GM21381 (cell line): Measurements from ENCODE around the gene ISOC2.
A peak's percentile ranks its signal among the peaks of the same experiment; 100 is the strongest.
"Not testable (repeated sequence)": the region's sequence is repeated elsewhere in the genome, so short reads cannot be mapped to it uniquely, and the experiment has no call there.

ENCODE experiments used
- ATAC-seq: cut with Tn5 transposase; IDR thresholded peaks from one replicate; pipeline ENCODE4 v1.9.1; 2021; ENCODE audit warnings: mild to moderate bottlenecking, moderate library complexity; ENCODE audit not compliant: unreplicated experiment

ISOC2 gene

GRCh38 chr19:55461259-55461973, at the start of gene ISOC2:
Gene ISOC2, minus strand, starts transcription at chr19:55461642. Its CDS starts 5,156 bp downstream, at chr19:55456486.
- ATAC-seq, result peak; percentile 92

DNA sequence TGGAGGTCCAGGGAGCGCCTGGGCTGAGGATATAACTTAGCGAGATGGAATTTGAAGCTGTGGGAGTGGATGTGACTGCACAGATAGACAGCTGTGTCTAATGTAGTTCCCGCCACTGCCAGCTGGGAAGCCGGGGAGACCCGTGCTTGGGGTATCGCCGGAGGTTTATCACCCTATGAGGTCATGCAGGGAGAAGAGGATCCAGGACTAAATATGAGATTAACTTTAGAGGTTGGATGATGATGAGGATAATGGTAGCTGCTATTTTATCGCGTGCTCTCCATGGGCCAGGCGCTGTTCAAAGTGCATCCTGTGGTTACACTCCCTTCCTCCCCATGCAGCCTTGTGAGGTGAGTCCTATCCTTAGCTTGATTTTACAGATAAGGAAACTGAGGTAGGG, 46.7 kb upstream of the ISOC2 start:
- ATAC-seq, result no peak

DNA sequence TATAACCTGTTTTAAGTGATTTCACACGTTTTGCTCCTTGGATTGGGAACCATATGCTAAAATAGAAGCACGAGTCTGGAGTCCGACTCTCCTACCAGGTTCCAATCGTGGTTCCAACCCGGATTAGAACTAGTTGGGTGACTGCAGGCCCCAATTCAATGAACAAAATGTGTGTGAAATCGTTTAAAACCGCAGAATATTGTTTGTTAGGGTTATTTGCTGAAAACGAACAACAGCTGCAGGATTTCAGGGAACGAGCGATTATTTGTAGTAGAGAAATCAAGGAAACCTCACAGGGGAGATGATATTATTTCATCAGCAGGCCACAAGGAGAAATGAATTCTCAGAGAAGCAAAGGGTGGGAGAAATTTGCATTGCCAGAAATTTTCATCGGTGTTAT, 43.5 kb upstream of the ISOC2 start:
- ATAC-seq, result no peak

GRCh38 chr19:55504252-55504603, 42.8 kb upstream of the ISOC2 start:
- peak; percentile 15 for ATAC-seq

GRCh38 chr19:55503502-55504251, 42.2 kb upstream of the ISOC2 start:
- peak; percentile 89 for ATAC-seq

GRCh38 chr19:55503157-55503501, 41.7 kb upstream of the ISOC2 start:
- no peak for ATAC-seq

DNA sequence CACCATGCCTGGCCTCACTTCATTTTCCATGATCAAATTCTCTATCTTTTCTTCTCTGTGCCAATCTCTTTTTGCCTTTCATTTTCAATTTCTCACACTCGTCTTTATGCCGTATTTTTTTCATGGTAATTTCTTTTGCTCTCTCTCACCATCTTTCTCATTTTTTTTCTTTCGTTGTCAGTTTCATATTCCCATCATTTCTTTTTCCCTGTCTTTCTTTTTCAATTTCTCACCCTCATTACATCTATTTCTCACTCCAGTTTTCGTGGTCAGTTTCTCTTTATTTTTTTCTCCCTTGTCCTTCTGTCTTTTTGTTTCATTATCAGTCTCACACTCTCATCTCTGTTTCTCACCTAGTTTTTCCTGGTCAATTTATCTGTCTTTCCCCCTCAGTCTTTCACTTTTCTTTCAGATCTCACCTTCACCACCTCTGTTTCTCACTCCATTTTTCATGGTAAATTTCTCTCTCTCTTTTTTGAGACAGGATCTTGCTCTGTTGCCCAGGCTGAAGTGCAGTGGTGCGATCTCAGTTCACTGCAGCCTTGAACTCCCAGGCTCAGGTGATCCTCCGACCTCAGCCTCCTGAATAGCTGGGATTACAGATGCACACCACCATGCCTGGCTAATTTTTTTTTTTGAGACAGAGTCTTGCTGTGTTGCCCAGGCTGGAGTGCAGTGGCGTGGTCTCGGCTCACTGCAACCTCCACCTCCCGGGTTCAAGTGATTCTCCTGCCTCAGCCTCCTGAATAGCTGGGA, 40.9 kb upstream of the ISOC2 start:
- no peak for ATAC-seq

GRCh38 chr19:55500368-55500952, 39.0 kb upstream of the ISOC2 start:
- ATAC-seq, result no peak

DNA sequence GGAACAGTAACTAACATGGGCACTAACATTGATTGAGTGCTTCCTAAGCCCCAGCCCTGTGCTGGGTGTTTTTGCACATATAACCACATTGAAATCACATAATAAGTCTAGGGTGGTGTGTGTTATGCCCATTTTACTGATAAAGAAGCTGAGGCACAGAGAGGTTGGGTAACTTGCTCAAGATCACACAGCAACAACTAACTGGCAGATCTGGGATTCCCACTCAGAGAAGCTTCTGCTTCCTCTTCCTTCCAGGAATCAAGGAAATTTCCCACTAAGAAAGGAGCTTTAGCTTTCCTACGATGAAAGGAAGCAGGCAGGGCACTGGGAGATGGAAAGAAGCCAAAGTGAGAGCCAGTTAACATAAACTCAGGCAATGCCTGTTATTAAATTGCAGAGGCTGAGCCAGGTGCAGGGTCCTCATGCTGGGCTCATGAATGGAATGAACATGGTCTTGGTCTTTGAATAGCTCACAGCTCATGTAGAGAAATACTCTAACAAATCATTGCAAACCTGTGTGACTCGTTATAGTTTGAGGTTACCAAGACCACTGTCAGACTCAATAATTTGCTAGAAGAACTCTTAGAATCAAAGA, 36.9 kb upstream of the ISOC2 start:
- ATAC-seq, result no peak

GRCh38 chr19:55497763-55498162, 36.3 kb upstream of the ISOC2 start:
- no peak for ATAC-seq

DNA sequence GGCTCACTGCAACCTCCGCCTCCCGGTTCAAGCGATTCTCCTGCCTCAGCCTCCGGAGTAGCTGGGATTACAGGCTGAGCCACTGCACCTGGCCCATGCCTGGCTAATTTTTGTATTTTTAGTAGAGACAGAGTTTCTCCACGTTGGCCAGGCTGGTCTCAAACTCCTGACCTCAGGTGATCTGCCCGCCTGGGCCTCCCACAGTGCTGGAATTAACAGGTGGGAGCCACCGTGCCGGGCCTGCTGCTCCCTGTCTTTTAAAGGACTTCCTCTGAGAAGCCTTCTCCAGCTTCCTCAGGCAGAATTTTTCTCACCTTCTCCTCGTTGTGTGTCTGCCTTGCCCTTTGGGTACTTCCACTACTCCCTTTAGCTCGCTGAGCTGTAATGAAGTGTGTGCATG, 35.4 kb upstream of the ISOC2 start:
- not testable (repeated sequence) for ATAC-seq

- no peak for ATAC-seq
These were observed 34.4 kb upstream of the ISOC2 start for GRCh38 chr19:55495646-55496349.

- no peak for ATAC-seq
These were observed 32.8 kb upstream of the ISOC2 start for GRCh38 chr19:55494172-55494761.

DNA sequence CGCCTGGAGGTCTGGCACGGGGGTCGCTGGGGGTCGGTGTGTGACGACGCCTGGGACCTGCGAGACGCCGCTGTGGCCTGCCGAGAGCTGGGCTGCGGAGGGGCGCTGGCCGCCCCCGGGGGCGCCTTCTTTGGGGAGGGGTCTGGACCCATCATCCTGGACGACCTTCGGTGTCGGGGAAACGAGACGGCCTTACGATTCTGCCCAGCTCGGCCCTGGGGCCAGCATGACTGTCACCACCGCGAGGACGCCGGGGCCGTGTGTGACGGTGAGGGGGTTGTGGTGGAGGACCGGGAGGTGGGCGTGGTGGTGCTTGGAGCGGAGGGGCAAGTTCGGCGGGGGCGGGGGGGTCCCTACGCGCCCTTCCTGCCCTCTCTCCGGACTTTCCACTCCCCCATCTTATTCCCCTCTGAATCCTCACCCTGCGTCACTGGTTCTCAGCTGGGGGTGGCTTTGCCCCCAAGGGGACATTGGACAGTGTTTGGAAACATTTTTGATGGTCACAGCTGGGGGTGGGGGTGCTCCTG, 32.3 kb upstream of the ISOC2 start:
- ATAC-seq, result no peak

- no peak for ATAC-seq
These were observed 31.7 kb upstream of the ISOC2 start for GRCh38 chr19:55493052-55493644.

GRCh38 chr19:55492362-55492944, 31.0 kb upstream of the ISOC2 start:
- no peak for ATAC-seq

- ATAC-seq, result no peak
These were observed 30.3 kb upstream of the ISOC2 start for GRCh38 chr19:55491546-55492360.
